LoVo (cell line): Measurements from ENCODE around the gene AKNAD1.
"Not testable (repeated sequence)": the region's sequence is repeated elsewhere in the genome, so short reads cannot be mapped to it uniquely, and the experiment has no call there.

Experiments
- DNase-seq: peaks from one replicate; pipeline ENCODE4 v3.0.0-alpha.2; 2016; ENCODE audit warnings: low spot score

Gene AKNAD1

GRCh38 chr1:108785264-108785663 lies 71.6 kb downstream of the AKNAD1 start:
- DNase-seq: no peak

- DNase-seq: not testable (repeated sequence)
These were observed 75.3 kb downstream of the AKNAD1 start for GRCh38 chr1:108781575-108781944.

DNA sequence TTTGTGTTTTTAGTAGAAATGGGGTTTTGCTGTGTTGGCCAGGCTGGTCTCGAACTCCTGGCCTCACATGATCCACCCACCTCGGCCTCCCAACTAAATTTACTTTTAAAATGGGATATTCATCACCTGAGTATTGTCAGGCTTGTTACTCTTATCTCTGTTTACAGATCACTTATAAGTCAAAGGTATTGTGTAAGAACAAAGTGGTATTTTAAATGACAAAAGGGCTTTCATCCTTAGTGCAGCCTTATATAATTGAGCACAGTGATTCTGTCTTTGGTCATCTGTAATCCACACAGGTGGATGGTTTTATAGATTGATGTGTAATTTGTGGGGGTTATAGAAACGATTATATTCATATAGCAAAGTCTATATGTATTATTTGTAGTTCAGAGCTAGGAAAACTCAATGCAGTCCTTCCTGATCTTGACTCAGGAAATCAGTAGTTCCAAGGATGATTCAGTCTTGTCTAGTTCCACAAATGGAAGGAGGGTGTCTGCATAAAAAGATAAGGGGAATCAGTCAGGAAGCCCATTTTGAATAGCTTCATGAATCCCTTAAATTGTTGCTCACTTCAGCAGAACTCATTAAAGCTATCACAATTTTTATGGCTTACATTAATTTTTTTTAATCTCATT lies 75.8 kb downstream of the AKNAD1 start:
- DNase-seq: no peak

GRCh38 chr1:108779455-108779854 lies 77.4 kb downstream of the AKNAD1 start:
- DNase-seq: no peak

DNA sequence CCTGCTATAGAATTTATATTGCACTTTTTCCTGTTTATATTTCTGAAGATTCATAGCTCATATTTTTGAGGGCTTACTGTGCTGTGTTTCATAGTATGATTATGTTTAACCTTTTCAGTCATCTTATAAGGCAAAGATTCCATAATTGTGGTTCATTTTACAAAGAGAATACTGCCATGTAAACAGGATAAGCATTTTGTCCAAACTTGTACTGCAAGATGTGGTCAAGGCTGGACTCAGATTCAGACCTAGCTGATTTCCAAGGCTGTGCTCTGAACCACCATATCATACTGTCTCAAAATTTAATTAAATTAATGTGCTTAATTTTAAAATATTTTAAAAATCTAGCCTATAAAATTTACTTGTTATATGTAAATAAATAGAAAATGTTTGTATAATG lies 79.1 kb downstream of the AKNAD1 start:
- no peak for DNase-seq

GRCh38 chr1:108767708-108768107 lies 89.2 kb downstream of the AKNAD1 start:
- DNase-seq: no peak

DNA sequence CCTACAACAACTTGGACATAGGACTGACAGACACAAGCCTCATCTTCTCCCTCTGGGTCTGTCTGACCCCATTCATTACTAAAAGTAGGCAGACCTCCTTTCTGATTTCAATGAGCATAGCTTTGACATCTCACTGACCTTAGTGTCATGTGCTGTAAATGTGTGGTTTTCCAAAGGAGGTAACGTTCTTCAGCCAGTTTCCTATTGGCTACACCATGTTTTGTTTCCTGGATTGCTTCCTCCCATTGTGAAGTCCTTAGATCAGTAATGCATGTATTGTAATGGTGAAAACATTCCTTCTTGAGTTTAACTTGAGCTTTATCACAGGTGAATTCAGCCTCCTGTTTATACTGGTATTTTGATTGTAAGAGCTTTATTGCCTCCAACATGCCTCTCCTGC lies 89.8 kb downstream of the AKNAD1 start:
- DNase-seq: no peak
